Activated B cell treated with CpG ODN at 0.5 μM for 24 hours (primary cell): ENCODE results near the gene SYNGR1. TPM values are rescaled to one million over a fixed set of nuclear protein-coding genes. Genes with fewer than 3 reads are reported as not detected.

Experiments
- ATAC-seq: fragments of 200-7000 bp; cut with Tn5 transposase; one replicate; pipeline ENCODE4 v1.10.0; 2021; ENCODE audit warnings: low read depth, mild to moderate bottlenecking, moderate library complexity
- CTCF ChIA-PET: fragments of 350-600 bp; sonication (Branson Sonifier 250); formaldehyde crosslinking; loops from one replicate; lab custom pipeline; 2021; ENCODE audit warnings: antibody characterized with exemption; lab: Charles Lee
- POLR2A ChIA-PET: fragments of 350-600 bp; sonication (Branson Sonifier 250); formaldehyde crosslinking; loops from one replicate; lab custom pipeline; 2021; ENCODE audit warnings: antibody characterized with exemption; lab: Charles Lee
- DNase-seq: peaks from one replicate; pipeline ENCODE4 v3.0.0; 2022
- H3K27ac Mint-ChIP-seq: one replicate; pipeline ENCODE4 v1.8.0; 2020; ENCODE audit warnings: mixed read lengths
- H3K27me3 Mint-ChIP-seq: one replicate; pipeline ENCODE4 v1.8.0; 2021; ENCODE audit warnings: mixed read lengths
- H3K36me3 Mint-ChIP-seq: one replicate; pipeline ENCODE4 v1.8.0; 2021; ENCODE audit warnings: low read depth, mixed read lengths
- H3K4me1 Mint-ChIP-seq: one replicate; pipeline ENCODE4 v1.8.0; 2021; ENCODE audit warnings: mixed read lengths
- H3K4me3 Mint-ChIP-seq: one replicate; pipeline ENCODE4 v1.8.0; 2020; ENCODE audit warnings: mild to moderate bottlenecking, mixed read lengths
- H3K9me3 Mint-ChIP-seq: one replicate; pipeline ENCODE4 v1.8.0; 2020; ENCODE audit warnings: mixed read lengths
- CTCF ChIP-seq: fragments of 200-600 bp; IDR thresholded peaks from one replicate; pipeline ENCODE4 v1.8.0; 2022; ENCODE audit warnings: antibody characterized with exemption, mild to moderate bottlenecking
- intact Hi-C: fragments of 100-400 bp; cut with micrococcal nuclease; formaldehyde crosslinking; loops from one replicate; pipeline ENCODE4 v1.15.1; 2024
- total RNA-seq: library from RNA; stranded (reverse); gene quantifications from 2 replicates; pipeline ENCODE4 v1.2.3, GENCODE V29; 2022

The SYNGR1 gene
- total RNA-seq, 1 donor from 2014 or later = 11.4 TPM

- Mint-ChIP-seq H3K4me1 (peaks cover 23% of the 10 kb centered on the region), H3K9me3 (no peaks in the 10 kb centered on the region), H3K27ac (no peak overlapping the region), H3K36me3 (peaks cover 45% of the 10 kb centered on the region), H3K27me3 (no peaks in the 10 kb centered on the region), H3K4me3 (no peak overlapping the region)
- ATAC-seq (no peak), DNase-seq (no peak)
- ChIA-PET POLR2A (interaction anchor here (1.6 kb wide), 1 partner anchor 15 kb away, joined by 3 read pairs; the partner anchor contains the start of gene TAB1), CTCF (no interaction called here)
- TF ChIP-seq CTCF = no peak
- intact Hi-C loops = no loop called here
Observed at GRCh38 chr22:39414377-39414776, 64.6 kb downstream of the SYNGR1 start.

DNA sequence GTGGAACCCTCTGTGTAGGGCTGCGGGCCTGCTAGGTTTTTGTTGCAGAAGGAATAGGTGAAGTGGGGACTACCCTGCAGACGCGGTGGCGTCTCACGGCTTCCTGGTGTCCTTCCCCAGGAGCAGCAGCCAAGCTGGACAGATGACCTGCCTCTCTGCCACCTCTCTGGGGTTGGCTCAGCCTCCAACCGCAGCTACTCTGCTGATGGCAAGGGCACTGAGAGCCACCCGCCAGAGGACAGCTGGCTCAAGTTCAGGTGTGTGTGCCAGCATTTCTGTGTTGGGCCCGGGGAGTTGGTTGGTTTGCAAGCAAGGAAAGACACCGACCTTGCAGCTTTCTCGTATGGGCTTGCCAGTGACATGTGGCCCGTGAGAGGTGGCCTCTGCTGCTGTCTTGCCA lies 65.1 kb downstream of the SYNGR1 start:
- no peaks in the 10 kb centered on the region for H3K27me3 Mint-ChIP-seq
- ATAC-seq = no peak
- intact Hi-C loops = no loop called here
- no peak for DNase-seq
- H3K27ac Mint-ChIP-seq = no peak overlapping the region
- CTCF ChIA-PET = no interaction called here
- no peak overlapping the region for H3K4me3 Mint-ChIP-seq
- peaks cover 23% of the 10 kb centered on the region for H3K4me1 Mint-ChIP-seq
- H3K36me3 Mint-ChIP-seq = peaks cover 45% of the 10 kb centered on the region
- POLR2A ChIA-PET = interaction anchor here (1.6 kb wide), 1 partner anchor 15 kb away, joined by 3 read pairs; the partner anchor contains the start of gene TAB1
- TF ChIP-seq CTCF = no peak
- H3K9me3 Mint-ChIP-seq = no peaks in the 10 kb centered on the region

DNA sequence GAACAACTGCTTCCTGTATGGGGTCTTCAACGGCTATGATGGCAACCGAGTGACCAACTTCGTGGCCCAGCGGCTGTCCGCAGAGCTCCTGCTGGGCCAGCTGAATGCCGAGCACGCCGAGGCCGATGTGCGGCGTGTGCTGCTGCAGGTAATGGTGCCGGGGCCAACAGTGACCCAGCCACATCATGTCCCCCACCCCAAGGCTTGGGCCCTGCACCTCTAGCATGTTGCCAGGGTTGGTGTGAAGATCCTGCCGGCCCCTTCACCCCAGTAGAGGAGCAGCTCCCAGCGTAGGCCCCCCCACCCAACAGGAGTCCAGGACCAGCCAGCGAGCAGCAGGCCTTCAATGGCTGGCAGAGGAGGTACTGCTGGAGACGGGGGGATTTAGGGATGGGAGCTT lies 65.7 kb downstream of the SYNGR1 start:
- CTCF ChIA-PET = no interaction called here
- Mint-ChIP-seq H3K9me3 (no peaks in the 10 kb centered on the region), H3K4me3 (no peak overlapping the region), H3K4me1 (peaks cover 23% of the 10 kb centered on the region), H3K27me3 (no peaks in the 10 kb centered on the region), H3K36me3 (peaks cover 52% of the 10 kb centered on the region), H3K27ac (no peak overlapping the region)
- POLR2A ChIA-PET = interaction anchor here (1.6 kb wide), 1 partner anchor 16 kb away, joined by 3 read pairs; the partner anchor contains the start of gene TAB1
- DNase-seq = no peak
- no peak for ATAC-seq
- intact Hi-C loops = no loop called here
- no peak for TF ChIP-seq CTCF

GRCh38 chr22:39416319-39416718 lies 66.5 kb downstream of the SYNGR1 start:
- H3K27ac Mint-ChIP-seq = no peak overlapping the region
- peaks cover 58% of the 10 kb centered on the region for H3K36me3 Mint-ChIP-seq
- no peak for DNase-seq
- no peaks in the 10 kb centered on the region for H3K27me3 Mint-ChIP-seq
- no peak for TF ChIP-seq CTCF
- no peak overlapping the region for H3K4me3 Mint-ChIP-seq
- intact Hi-C loops = no loop called here
- ChIA-PET CTCF (no interaction called here), POLR2A (no interaction called here)
- peaks cover 23% of the 10 kb centered on the region for H3K4me1 Mint-ChIP-seq
- H3K9me3 Mint-ChIP-seq = no peaks in the 10 kb centered on the region
- ATAC-seq = no peak

DNA sequence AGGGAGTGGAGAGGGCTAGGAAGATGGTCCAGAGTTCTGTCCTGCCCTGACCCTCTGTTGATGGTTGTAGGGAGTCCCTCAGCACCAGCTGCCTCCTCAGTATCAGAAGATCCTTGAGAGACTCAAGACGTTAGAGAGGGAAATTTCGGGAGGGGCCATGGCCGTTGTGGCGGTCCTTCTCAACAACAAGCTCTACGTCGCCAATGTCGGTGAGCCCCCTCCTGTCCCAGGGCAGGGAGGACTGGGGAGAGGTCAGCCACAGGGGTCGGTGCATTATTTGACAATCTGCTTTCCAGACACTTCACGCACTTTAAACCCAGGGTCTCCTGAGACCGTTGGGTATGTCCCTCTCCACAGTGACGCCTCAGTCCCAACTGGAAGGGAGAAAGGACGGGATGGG lies 67.8 kb downstream of the SYNGR1 start:
- peaks cover 14% of the 10 kb centered on the region for H3K4me1 Mint-ChIP-seq
- intact Hi-C loops = no loop called here
- POLR2A ChIA-PET = no interaction called here
- no peak overlapping the region for H3K27ac Mint-ChIP-seq
- H3K36me3 Mint-ChIP-seq = peaks cover 70% of the 10 kb centered on the region
- no peak for TF ChIP-seq CTCF
- ATAC-seq = no peak
- no peak for DNase-seq
- H3K27me3 Mint-ChIP-seq = no peaks in the 10 kb centered on the region
- no peak overlapping the region for H3K4me3 Mint-ChIP-seq
- CTCF ChIA-PET = no interaction called here
- no peaks in the 10 kb centered on the region for H3K9me3 Mint-ChIP-seq
